GM12892 (cell line): ENCODE data around the gene TNKS1BP1.

ENCODE experiments used
- POLR2A ChIP-seq: IDR thresholded peaks from 2 replicates; pipeline ENCODE4 v1.6.1; 2011; ENCODE audit warnings: low read depth, low read length, control low read depth
- POLR2AphosphoS5 ChIP-seq: IDR thresholded peaks from 2 replicates; pipeline ENCODE4 v1.6.1; 2011; ENCODE audit warnings: low read depth, low read length, control low read depth

GRCh38 chr11:57294225-57295131, 30.3 kb downstream of the TNKS1BP1 start:
- TF ChIP-seq POLR2A (no peak), POLR2AphosphoS5 (no peak)
